IMR-90 (cell line): ENCODE results near the gene CSK. TPM values are rescaled to one million over a fixed set of nuclear protein-coding genes. Genes with fewer than 3 reads are reported as not detected.

ENCODE experiments used
- ATAC-seq: fragments of 200-7000 bp; cut with Tn5 transposase; 2 replicates; pipeline ENCODE4 v1.9.1; 2020; ENCODE audit warnings: low read depth, mild to moderate bottlenecking, moderate library complexity
- BruUV-seq: library from RNA; stranded (reverse); fragments of 400-500 nt; replicated peaks from 2 replicates; lab custom pipeline; 2021; lab: Mats Ljungman, UMichigan
- CTCF ChIA-PET: fragments of 300-600 bp; formaldehyde crosslinking; extraction: SDS; loops from one replicate; lab custom pipeline; 2021; ENCODE audit warnings: antibody characterized with exemption; lab: Yijun Ruan, JAX
- POLR2A ChIA-PET: fragments of 300-600 bp; sonication (Branson Sonifier 250); formaldehyde crosslinking; loops from one replicate; lab custom pipeline; 2022; ENCODE audit warnings: antibody characterized with exemption; ENCODE audit not compliant: unreplicated experiment; lab: Charles Lee
- DNase-seq: peaks from one replicate; pipeline ENCODE4 v3.0.0; 2013
- H2AFZ ChIP-seq: replicated peaks from 2 replicates; pipeline ENCODE3; 2013; ENCODE audit warnings: low read length, mild to moderate bottlenecking; ENCODE audit not compliant: poor library complexity
- H2AK5ac ChIP-seq: 2 replicates; pipeline ENCODE4 v1.6.1; 2013; ENCODE audit warnings: low read depth, low read length, inconsistent platforms
- H2AK9ac ChIP-seq: replicated peaks from 2 replicates; pipeline ENCODE3; 2013; ENCODE audit warnings: mild to moderate bottlenecking, low read depth, low read length, moderate library complexity; ENCODE audit not compliant: poor library complexity
- H2BK120ac ChIP-seq: 2 replicates; pipeline ENCODE4 v1.6.1; 2013; ENCODE audit warnings: low read depth, low read length, inconsistent platforms
- H2BK15ac ChIP-seq: 3 replicates; pipeline ENCODE4 v1.6.1; 2013; ENCODE audit warnings: low read depth, low read length, inconsistent platforms
- H2BK20ac ChIP-seq: 2 replicates; pipeline ENCODE4 v1.6.1; 2013; ENCODE audit warnings: low read depth, mild to moderate bottlenecking, inconsistent platforms, low read length, moderate library complexity
- H2BK5ac ChIP-seq: 2 replicates; pipeline ENCODE4 v1.6.1; 2013; ENCODE audit warnings: mild to moderate bottlenecking, low read depth, low read length, inconsistent platforms; ENCODE audit not compliant: poor library complexity, severe bottlenecking
- H3K14ac ChIP-seq: replicated peaks from 2 replicates; pipeline ENCODE4 v1.6.1; 2013; ENCODE audit warnings: low read depth, low read length, inconsistent platforms
- H3K18ac ChIP-seq: 2 replicates; pipeline ENCODE4 v1.6.1; 2013; ENCODE audit warnings: low read depth, low read length, control low read depth
- H3K23ac ChIP-seq: 2 replicates; pipeline ENCODE4 v1.6.1; 2013; ENCODE audit warnings: low read depth, low read length, inconsistent platforms
- H3K27ac ChIP-seq: 2 replicates; pipeline ENCODE4 v1.5.1; 2013; ENCODE audit warnings: mild to moderate bottlenecking, control low read depth, low read length; ENCODE audit not compliant: insufficient read depth
- H3K27me3 ChIP-seq: 2 replicates; pipeline ENCODE4 v1.6.1; 2013; ENCODE audit warnings: low read length; ENCODE audit not compliant: control insufficient read depth, insufficient read depth
- H3K36me3 ChIP-seq: 2 replicates; pipeline ENCODE4 v1.6.1; 2013; ENCODE audit warnings: low read length, mixed read lengths; ENCODE audit not compliant: control insufficient read depth, insufficient read depth
- H3K4ac ChIP-seq: 2 replicates; pipeline ENCODE4 v1.6.1; 2013; ENCODE audit warnings: low read depth, low read length, inconsistent platforms
- H3K4me1 ChIP-seq: 2 replicates; pipeline ENCODE4 v1.6.1; 2013; ENCODE audit warnings: low read length, mixed read lengths; ENCODE audit not compliant: control insufficient read depth, insufficient read depth
- H3K4me2 ChIP-seq: 2 replicates; pipeline ENCODE4 v1.6.1; 2013; ENCODE audit warnings: low read depth, mild to moderate bottlenecking, control low read depth, low read length, moderate library complexity
- H3K4me3 ChIP-seq: 2 replicates; pipeline ENCODE4 v1.5.1; 2013; ENCODE audit warnings: low read depth, mild to moderate bottlenecking, control low read depth, low read length, moderate library complexity; ENCODE audit not compliant: insufficient read depth
- H3K56ac ChIP-seq: 2 replicates; pipeline ENCODE4 v1.6.1; 2013; ENCODE audit warnings: low read length, inconsistent platforms; ENCODE audit not compliant: insufficient read depth; ENCODE audit errors: extremely low read depth
- H3K79me1 ChIP-seq, 2 experiments: 2 replicates each; pipeline ENCODE4 v1.6.1; 2013; ENCODE audit warnings: low read length in 2 of 2, inconsistent platforms in 1 of 2, low read depth in 1 of 2
- H3K9ac ChIP-seq: 2 replicates; pipeline ENCODE4 v1.6.1; 2013; ENCODE audit warnings: low read depth, low read length, control low read depth
- H3K9me1 ChIP-seq: 2 replicates; pipeline ENCODE4 v1.6.1; 2013; ENCODE audit warnings: low read length, inconsistent platforms; ENCODE audit not compliant: insufficient read depth
- H3K9me3 ChIP-seq: 2 replicates; pipeline ENCODE4 v1.6.1; 2013; ENCODE audit warnings: low read length; ENCODE audit not compliant: control insufficient read depth, insufficient read depth
- H4K20me1 ChIP-seq: 2 replicates; pipeline ENCODE4 v1.6.1; 2013; ENCODE audit warnings: low read length, inconsistent platforms; ENCODE audit not compliant: insufficient read depth
- H4K5ac ChIP-seq: 2 replicates; pipeline ENCODE4 v1.6.1; 2013; ENCODE audit warnings: mild to moderate bottlenecking, low read depth, low read length, control low read depth
- H4K8ac ChIP-seq, 2 experiments: 2 replicates each; pipeline ENCODE4 v1.6.1; 2013; ENCODE audit warnings: low read depth in 2 of 2, low read length in 2 of 2, control low read depth in 1 of 2, inconsistent platforms in 1 of 2
- H4K91ac ChIP-seq: 2 replicates; pipeline ENCODE4 v1.6.1; 2013; ENCODE audit warnings: low read depth, low read length, inconsistent platforms; ENCODE audit not compliant: insufficient read depth
- BHLHE40 ChIP-seq: fragments of 150-350 bp; IDR thresholded peaks from 2 replicates; pipeline ENCODE4 v1.6.1; 2016; ENCODE audit warnings: mild to moderate bottlenecking, low read depth, low read length
- CEBPB ChIP-seq: IDR thresholded peaks from 2 replicates; pipeline ENCODE4 v1.6.1; 2012; ENCODE audit warnings: low read depth, low read length, improper control_type of control experiment
- CHD1 ChIP-seq: IDR thresholded peaks from 2 replicates; pipeline ENCODE4 v1.6.1; 2012; ENCODE audit warnings: low read depth, low read length, improper control_type of control experiment
- FOS ChIP-seq: fragments of 150-350 bp; IDR thresholded peaks from 2 replicates; pipeline ENCODE4 v1.6.1; 2016; ENCODE audit warnings: low read depth, low read length
- MAZ ChIP-seq: IDR thresholded peaks from 2 replicates; pipeline ENCODE4 v1.6.1; 2012; ENCODE audit warnings: low read depth, mild to moderate bottlenecking, low read length, improper control_type of control experiment, moderate library complexity, borderline replicate concordance
- MXI1 ChIP-seq: IDR thresholded peaks from 2 replicates; pipeline ENCODE4 v1.6.1; 2012; ENCODE audit warnings: low read depth, mild to moderate bottlenecking, low read length, moderate library complexity, borderline replicate concordance
- NFE2L2 ChIP-seq: fragments of 150-350 bp; IDR thresholded peaks from 2 replicates; pipeline ENCODE4 v1.6.1; 2016; ENCODE audit warnings: low read depth, mild to moderate bottlenecking, low read length
- RAD21 ChIP-seq: IDR thresholded peaks from 2 replicates; pipeline ENCODE4 v1.6.1; 2012; ENCODE audit warnings: low read length, improper control_type of control experiment
- RCOR1 ChIP-seq: IDR thresholded peaks from 2 replicates; pipeline ENCODE4 v1.6.1; 2012; ENCODE audit warnings: mild to moderate bottlenecking, low read length, improper control_type of control experiment; ENCODE audit not compliant: insufficient replicate concordance
- RFX5 ChIP-seq: IDR thresholded peaks from 2 replicates; pipeline ENCODE4 v1.8.0; 2012; ENCODE audit warnings: low read depth, mild to moderate bottlenecking, low read length, moderate library complexity
- SMC3 ChIP-seq: fragments of 150-350 bp; IDR thresholded peaks from 2 replicates; pipeline ENCODE4 v1.6.1; 2016; ENCODE audit warnings: low read depth, mild to moderate bottlenecking, antibody characterized with exemption, low read length, moderate library complexity
- WGBS, 2 experiments: methylation state at CpG; one replicate each; pipeline versions ENCODE4 v1.1.5 to v1.1.7; 2013; ENCODE audit warnings: missing lambda C conversion rate in 2 of 2; ENCODE audit not compliant: insufficient read length in 1 of 2; ENCODE audit errors: extremely low coverage in 2 of 2; 5-methylcytosine and 5-hydroxymethylcytosine counted together
- dilution Hi-C: fragments of 300-500 bp; cut with HindIII; formaldehyde crosslinking; loops from one replicate; pipeline ENCODE4 v1.14.3; 2018; ENCODE audit warnings: low sequenced_read_pairs; ENCODE audit not compliant: unreplicated experiment
- in situ Hi-C: fragments of 300-500 bp; cut with MboI; formaldehyde crosslinking; loops from 3 replicates; pipeline ENCODE4 v1.14.3; 2019; ENCODE audit warnings: low sequenced_read_pairs, inconsistent platforms, mixed read lengths
- intact Hi-C: fragments of 100-400 bp; cut with micrococcal nuclease; formaldehyde crosslinking; loops from 2 replicates; pipeline ENCODE4 v1.10.0; 2022
- polyA plus RNA-seq, 3 experiments: library from polyadenylated mRNA; depleted of rRNA; stranded (reverse); fragments of >200 nt; gene quantifications; 2 replicates each; pipeline ENCODE4 v1.2.3, GENCODE V29; 2012; ENCODE audit warnings: low replicate concordance in 1 of 3
- total RNA-seq: library from RNA; depleted of rRNA; stranded (reverse); fragments of >200 nt; gene quantifications from 2 replicates; pipeline ENCODE4 v1.2.3, GENCODE V29; 2012
- TF ChIP-seq, protein P1 (sequence below): fragments of 150-350 bp; IDR thresholded peaks from 2 replicates; pipeline ENCODE4 v1.6.1; 2016; ENCODE audit warnings: low read depth, mild to moderate bottlenecking, low read length, moderate library complexity, borderline replicate concordance

The CSK gene
- total and polyA plus RNA-seq, 2 of the 4 experiments (the other 2 are of a cell fraction): 10.8 to 54.0 TPM

DNA sequence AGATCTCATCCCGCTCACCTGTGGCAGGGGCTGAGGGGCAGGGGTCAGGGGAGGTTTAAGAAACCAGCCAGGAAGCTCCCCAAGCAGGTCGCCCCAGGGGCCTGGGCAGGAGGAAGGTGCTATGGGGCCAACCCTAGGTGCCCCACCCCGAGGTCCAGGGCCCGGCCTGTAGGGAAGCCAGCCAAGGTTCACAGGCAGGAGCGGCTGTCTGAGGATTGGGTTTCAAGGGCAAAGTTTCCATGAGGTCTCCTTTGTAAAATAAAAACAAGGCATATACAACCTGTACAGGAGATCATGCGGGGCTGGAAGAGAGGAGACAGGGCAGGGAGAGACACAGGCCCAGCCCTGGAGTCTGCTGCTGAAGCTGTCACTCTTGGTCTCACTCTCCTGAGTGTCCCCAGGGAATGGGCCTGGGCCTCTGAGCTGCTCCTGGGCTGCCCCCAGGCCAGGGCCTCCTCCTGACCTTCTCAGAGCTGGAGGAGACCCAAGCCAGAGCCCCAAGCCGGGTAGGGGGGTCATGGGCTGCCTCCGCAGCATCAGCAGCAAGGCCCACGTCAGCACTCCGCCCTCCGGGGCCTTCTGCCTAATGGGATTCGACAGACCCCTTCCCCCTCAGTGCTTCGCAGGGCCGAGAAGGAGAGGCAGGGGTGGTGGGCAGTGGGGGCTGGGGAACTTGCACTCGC lies 50.1 kb downstream of the CSK start:
- Histone ChIP-seq H3K4me2 (no peak overlapping the region), H4K20me1 (no peaks in the 10 kb centered on the region; the same call in 1 of the 2 replicates), H3K56ac (no peak overlapping the region), H3K9me1 (no peaks in the 10 kb centered on the region), H2AK9ac (no peak overlapping the region), H3K4me1 (no peaks in the 10 kb centered on the region), H3K14ac (no peak overlapping the region), H4K91ac (no peak overlapping the region), H3K36me3 (peaks cover 3% of the 10 kb centered on the region; the same call in 1 of the 2 replicates), H3K4me3 (no peak overlapping the region), H2BK5ac (no peak overlapping the region), H2BK15ac (no peak overlapping the region), H4K8ac (no peak overlapping the region), H3K9ac (no peak overlapping the region), H2BK120ac (no peak overlapping the region), H3K79me1 (no peaks in the 10 kb centered on the region), H2AFZ (no peak overlapping the region), H3K27me3 (peaks cover 21% of the 10 kb centered on the region), H4K5ac (no peak overlapping the region), H3K27ac (no peak overlapping the region), H3K9me3 (no peaks in the 10 kb centered on the region), H3K4ac (no peak overlapping the region), H2BK20ac (no peak overlapping the region), H3K18ac (no peak overlapping the region), H2AK5ac (no peak overlapping the region), H3K23ac (no peak overlapping the region)
- 0% methylated on average over 1 of the region's 15 CpGs; no CpG with 5 or more reads in 1 of the 2 experiments for WGBS, 2 experiments
- TF ChIP-seq NFE2L2 (no peak), BHLHE40 (no peak), FOS (no peak), MAZ (no peak), CEBPB (no peak), RCOR1 (no peak), SMC3 (no peak), RFX5 (no peak), CHD1 (no peak), MXI1 (no peak), RAD21 (no peak)
- TF ChIP-seq, protein P1, sequence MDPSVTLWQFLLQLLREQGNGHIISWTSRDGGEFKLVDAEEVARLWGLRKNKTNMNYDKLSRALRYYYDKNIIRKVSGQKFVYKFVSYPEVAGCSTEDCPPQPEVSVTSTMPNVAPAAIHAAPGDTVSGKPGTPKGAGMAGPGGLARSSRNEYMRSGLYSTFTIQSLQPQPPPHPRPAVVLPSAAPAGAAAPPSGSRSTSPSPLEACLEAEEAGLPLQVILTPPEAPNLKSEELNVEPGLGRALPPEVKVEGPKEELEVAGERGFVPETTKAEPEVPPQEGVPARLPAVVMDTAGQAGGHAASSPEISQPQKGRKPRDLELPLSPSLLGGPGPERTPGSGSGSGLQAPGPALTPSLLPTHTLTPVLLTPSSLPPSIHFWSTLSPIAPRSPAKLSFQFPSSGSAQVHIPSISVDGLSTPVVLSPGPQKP: no peak
- ATAC-seq (no peak), DNase-seq (no peak)
- BruUV-seq: no TSS peak
- in situ Hi-C loops (no loop called here), dilution Hi-C loops (no loop called here), intact Hi-C loops (no loop called here)
- ChIA-PET POLR2A (no interaction called here), CTCF (no interaction called here)
